Left ventricle myocardium inferior (tissue), 1 donor: ENCODE data around the gene DOK3. TPM values are rescaled to one million over a fixed set of nuclear protein-coding genes. Genes with fewer than 3 reads are reported as not detected.

ENCODE experiments used
- DNase-seq: peaks from one replicate; pipeline ENCODE4 v3.0.0-alpha.2; 2020
- H3K27ac ChIP-seq: fragments of 200-600 bp; replicated peaks from 2 replicates; pipeline ENCODE4 v1.8.0; 2021
- H3K27me3 ChIP-seq: fragments of 200-600 bp; 2 replicates; pipeline ENCODE4 v1.8.0; 2021; ENCODE audit warnings: low read depth
- H3K36me3 ChIP-seq: fragments of 200-600 bp; 2 replicates; pipeline ENCODE4 v1.8.0; 2021
- H3K4me1 ChIP-seq: fragments of 200-600 bp; 2 replicates; pipeline ENCODE4 v1.8.0; 2021
- H3K4me3 ChIP-seq: fragments of 200-600 bp; 2 replicates; pipeline ENCODE4 v1.8.0; 2021; ENCODE audit warnings: mild to moderate bottlenecking, moderate library complexity
- H3K9me3 ChIP-seq: fragments of 200-600 bp; replicated peaks from 2 replicates; pipeline ENCODE4 v1.8.0; 2021
- CTCF ChIP-seq: fragments of 200-600 bp; IDR thresholded peaks from 2 replicates; pipeline ENCODE4 v1.8.0; 2021; ENCODE audit warnings: antibody characterized with exemption, mild to moderate bottlenecking, borderline replicate concordance
- intact Hi-C: fragments of 100-400 bp; cut with micrococcal nuclease; formaldehyde crosslinking; loops from one replicate; pipeline ENCODE4 v1.11.0; 2022
- total RNA-seq: library from RNA; stranded (reverse); fragmentation: NEBNext Ultra II Directional; extraction: Animal tissue kit (Norgen Biotek cat#: 25700); gene quantifications from one replicate; pipeline ENCODE4 v1.2.1, GENCODE V29; 2021
- donor health status: DM: no; HTN: yes; CAD: no; lungs with severe emphysema.

Gene DOK3
- total RNA-seq, 1 donor from 2014 or later, result 3.3 TPM

- no peaks in the 10 kb centered on the region for H3K9me3 ChIP-seq
- no peak for DNase-seq
- H3K27ac ChIP-seq, result no peak overlapping the region
- TF ChIP-seq CTCF, result no peak
- peaks cover 22% of the 10 kb centered on the region for H3K27me3 ChIP-seq
- H3K4me3 ChIP-seq, result no peak overlapping the region
- H3K4me1 ChIP-seq, result peaks cover 45% of the 10 kb centered on the region
- intact Hi-C loops, result no loop called here
- H3K36me3 ChIP-seq, result peaks cover 65% of the 10 kb centered on the region
Measured at GRCh38 chr5:177490992-177491391, 18.6 kb downstream of the DOK3 start.

- peaks cover 40% of the 10 kb centered on the region for H3K4me1 ChIP-seq
- intact Hi-C loops, result no loop called here
- H3K27me3 ChIP-seq, result peaks cover 27% of the 10 kb centered on the region
- peaks cover 71% of the 10 kb centered on the region for H3K36me3 ChIP-seq
- TF ChIP-seq CTCF, result no peak
- H3K4me3 ChIP-seq, result no peak overlapping the region
- DNase-seq, result no peak
- H3K9me3 ChIP-seq, result no peaks in the 10 kb centered on the region
- no peak overlapping the region for H3K27ac ChIP-seq
Measured at GRCh38 chr5:177490311-177490991, 19.2 kb downstream of the DOK3 start.

- no peak for DNase-seq
- no peaks in the 10 kb centered on the region for H3K9me3 ChIP-seq
- H3K36me3 ChIP-seq, result peaks cover 81% of the 10 kb centered on the region
- H3K27me3 ChIP-seq, result peaks cover 38% of the 10 kb centered on the region
- intact Hi-C loops, result no loop called here
- peaks cover 28% of the 10 kb centered on the region for H3K4me1 ChIP-seq
- TF ChIP-seq CTCF, result no peak
- H3K27ac ChIP-seq, result no peak overlapping the region
- H3K4me3 ChIP-seq, result no peak overlapping the region
Measured at GRCh38 chr5:177489119-177489716, 20.4 kb downstream of the DOK3 start.

- Histone ChIP-seq H3K4me1 (peaks cover 15% of the 10 kb centered on the region), H3K9me3 (no peaks in the 10 kb centered on the region), H3K27ac (no peak overlapping the region), H3K36me3 (peaks cover 86% of the 10 kb centered on the region), H3K4me3 (no peak overlapping the region), H3K27me3 (peaks cover 50% of the 10 kb centered on the region)
- intact Hi-C loops, result no loop called here
- no peak for DNase-seq
- TF ChIP-seq CTCF, result no peak
Measured at GRCh38 chr5:177487975-177488374, 21.7 kb downstream of the DOK3 start.

GRCh38 chr5:177487144-177487543 lies 22.5 kb downstream of the DOK3 start:
- intact Hi-C loops, result no loop called here
- peaks cover 10% of the 10 kb centered on the region for H3K4me1 ChIP-seq
- H3K4me3 ChIP-seq, result no peak overlapping the region
- TF ChIP-seq CTCF, result no peak
- H3K27ac ChIP-seq, result no peak overlapping the region
- no peaks in the 10 kb centered on the region for H3K9me3 ChIP-seq
- H3K27me3 ChIP-seq, result peaks cover 53% of the 10 kb centered on the region
- H3K36me3 ChIP-seq, result peaks cover 78% of the 10 kb centered on the region
- DNase-seq, result no peak
